IMR-90 (cell line): ENCODE results near the gene MAP1LC3C. TPM values are rescaled to one million over a fixed set of nuclear protein-coding genes. Genes with fewer than 3 reads are reported as not detected.
A peak's percentile ranks its signal among the peaks of the same experiment; 100 is the strongest.
"Not testable (repeated sequence)": the region's sequence is repeated elsewhere in the genome, so short reads cannot be mapped to it uniquely, and the experiment has no call there.

Experiments used
- ATAC-seq: fragments of 200-7000 bp; cut with Tn5 transposase; 2 replicates; pipeline ENCODE4 v1.9.1; 2020; ENCODE audit warnings: low read depth, mild to moderate bottlenecking, moderate library complexity
- BruUV-seq: library from RNA; stranded (reverse); fragments of 400-500 nt; replicated peaks from 2 replicates; lab custom pipeline; 2021; lab: Mats Ljungman, UMichigan
- CTCF ChIA-PET: fragments of 300-600 bp; formaldehyde crosslinking; extraction: SDS; loops from one replicate; lab custom pipeline; 2021; ENCODE audit warnings: antibody characterized with exemption; lab: Yijun Ruan, JAX
- POLR2A ChIA-PET: fragments of 300-600 bp; sonication (Branson Sonifier 250); formaldehyde crosslinking; loops from one replicate; lab custom pipeline; 2022; ENCODE audit warnings: antibody characterized with exemption; ENCODE audit not compliant: unreplicated experiment; lab: Charles Lee
- DNase-seq: peaks from one replicate; pipeline ENCODE4 v3.0.0; 2013
- H2AFZ ChIP-seq: replicated peaks from 2 replicates; pipeline ENCODE3; 2013; ENCODE audit warnings: low read length, mild to moderate bottlenecking; ENCODE audit not compliant: poor library complexity
- H2AK5ac ChIP-seq: 2 replicates; pipeline ENCODE4 v1.6.1; 2013; ENCODE audit warnings: low read depth, low read length, inconsistent platforms
- H2AK9ac ChIP-seq: replicated peaks from 2 replicates; pipeline ENCODE3; 2013; ENCODE audit warnings: mild to moderate bottlenecking, low read depth, low read length, moderate library complexity; ENCODE audit not compliant: poor library complexity
- H2BK120ac ChIP-seq: 2 replicates; pipeline ENCODE4 v1.6.1; 2013; ENCODE audit warnings: low read depth, low read length, inconsistent platforms
- H2BK15ac ChIP-seq: 3 replicates; pipeline ENCODE4 v1.6.1; 2013; ENCODE audit warnings: low read depth, low read length, inconsistent platforms
- H2BK20ac ChIP-seq: 2 replicates; pipeline ENCODE4 v1.6.1; 2013; ENCODE audit warnings: low read depth, mild to moderate bottlenecking, inconsistent platforms, low read length, moderate library complexity
- H2BK5ac ChIP-seq: 2 replicates; pipeline ENCODE4 v1.6.1; 2013; ENCODE audit warnings: mild to moderate bottlenecking, low read depth, low read length, inconsistent platforms; ENCODE audit not compliant: poor library complexity, severe bottlenecking
- H3K14ac ChIP-seq: replicated peaks from 2 replicates; pipeline ENCODE4 v1.6.1; 2013; ENCODE audit warnings: low read depth, low read length, inconsistent platforms
- H3K18ac ChIP-seq: 2 replicates; pipeline ENCODE4 v1.6.1; 2013; ENCODE audit warnings: low read depth, low read length, control low read depth
- H3K23ac ChIP-seq: 2 replicates; pipeline ENCODE4 v1.6.1; 2013; ENCODE audit warnings: low read depth, low read length, inconsistent platforms
- H3K27ac ChIP-seq: 2 replicates; pipeline ENCODE4 v1.5.1; 2013; ENCODE audit warnings: mild to moderate bottlenecking, control low read depth, low read length; ENCODE audit not compliant: insufficient read depth
- H3K27me3 ChIP-seq: 2 replicates; pipeline ENCODE4 v1.6.1; 2013; ENCODE audit warnings: low read length; ENCODE audit not compliant: control insufficient read depth, insufficient read depth
- H3K36me3 ChIP-seq: 2 replicates; pipeline ENCODE4 v1.6.1; 2013; ENCODE audit warnings: low read length, mixed read lengths; ENCODE audit not compliant: control insufficient read depth, insufficient read depth
- H3K4ac ChIP-seq: 2 replicates; pipeline ENCODE4 v1.6.1; 2013; ENCODE audit warnings: low read depth, low read length, inconsistent platforms
- H3K4me1 ChIP-seq: 2 replicates; pipeline ENCODE4 v1.6.1; 2013; ENCODE audit warnings: low read length, mixed read lengths; ENCODE audit not compliant: control insufficient read depth, insufficient read depth
- H3K4me2 ChIP-seq: 2 replicates; pipeline ENCODE4 v1.6.1; 2013; ENCODE audit warnings: low read depth, mild to moderate bottlenecking, control low read depth, low read length, moderate library complexity
- H3K4me3 ChIP-seq: 2 replicates; pipeline ENCODE4 v1.5.1; 2013; ENCODE audit warnings: low read depth, mild to moderate bottlenecking, control low read depth, low read length, moderate library complexity; ENCODE audit not compliant: insufficient read depth
- H3K56ac ChIP-seq: 2 replicates; pipeline ENCODE4 v1.6.1; 2013; ENCODE audit warnings: low read length, inconsistent platforms; ENCODE audit not compliant: insufficient read depth; ENCODE audit errors: extremely low read depth
- H3K79me1 ChIP-seq, 2 experiments: 2 replicates each; pipeline ENCODE4 v1.6.1; 2013; ENCODE audit warnings: low read length in 2 of 2, inconsistent platforms in 1 of 2, low read depth in 1 of 2
- H3K9ac ChIP-seq: 2 replicates; pipeline ENCODE4 v1.6.1; 2013; ENCODE audit warnings: low read depth, low read length, control low read depth
- H3K9me1 ChIP-seq: 2 replicates; pipeline ENCODE4 v1.6.1; 2013; ENCODE audit warnings: low read length, inconsistent platforms; ENCODE audit not compliant: insufficient read depth
- H3K9me3 ChIP-seq: 2 replicates; pipeline ENCODE4 v1.6.1; 2013; ENCODE audit warnings: low read length; ENCODE audit not compliant: control insufficient read depth, insufficient read depth
- H4K20me1 ChIP-seq: 2 replicates; pipeline ENCODE4 v1.6.1; 2013; ENCODE audit warnings: low read length, inconsistent platforms; ENCODE audit not compliant: insufficient read depth
- H4K5ac ChIP-seq: 2 replicates; pipeline ENCODE4 v1.6.1; 2013; ENCODE audit warnings: mild to moderate bottlenecking, low read depth, low read length, control low read depth
- H4K8ac ChIP-seq, 2 experiments: 2 replicates each; pipeline ENCODE4 v1.6.1; 2013; ENCODE audit warnings: low read depth in 2 of 2, low read length in 2 of 2, control low read depth in 1 of 2, inconsistent platforms in 1 of 2
- H4K91ac ChIP-seq: 2 replicates; pipeline ENCODE4 v1.6.1; 2013; ENCODE audit warnings: low read depth, low read length, inconsistent platforms; ENCODE audit not compliant: insufficient read depth
- CEBPB ChIP-seq: IDR thresholded peaks from 2 replicates; pipeline ENCODE4 v1.6.1; 2012; ENCODE audit warnings: low read depth, low read length, improper control_type of control experiment
- MAFK ChIP-seq: IDR thresholded peaks from 2 replicates; pipeline ENCODE4 v1.6.1; 2012; ENCODE audit warnings: low read depth, low read length, improper control_type of control experiment
- MXI1 ChIP-seq: IDR thresholded peaks from 2 replicates; pipeline ENCODE4 v1.6.1; 2012; ENCODE audit warnings: low read depth, mild to moderate bottlenecking, low read length, moderate library complexity, borderline replicate concordance
- WGBS, 2 experiments: methylation state at CpG; one replicate each; pipeline versions ENCODE4 v1.1.5 to v1.1.7; 2013; ENCODE audit warnings: missing lambda C conversion rate in 2 of 2; ENCODE audit not compliant: insufficient read length in 1 of 2; ENCODE audit errors: extremely low coverage in 2 of 2; 5-methylcytosine and 5-hydroxymethylcytosine counted together
- dilution Hi-C: fragments of 300-500 bp; cut with HindIII; formaldehyde crosslinking; loops from one replicate; pipeline ENCODE4 v1.14.3; 2018; ENCODE audit warnings: low sequenced_read_pairs; ENCODE audit not compliant: unreplicated experiment
- in situ Hi-C: fragments of 300-500 bp; cut with MboI; formaldehyde crosslinking; loops from 3 replicates; pipeline ENCODE4 v1.14.3; 2019; ENCODE audit warnings: low sequenced_read_pairs, inconsistent platforms, mixed read lengths
- intact Hi-C: fragments of 100-400 bp; cut with micrococcal nuclease; formaldehyde crosslinking; loops from 2 replicates; pipeline ENCODE4 v1.10.0; 2022
- polyA plus RNA-seq, 3 experiments: library from polyadenylated mRNA; depleted of rRNA; stranded (reverse); fragments of >200 nt; gene quantifications; 2 replicates each; pipeline ENCODE4 v1.2.3, GENCODE V29; 2012; ENCODE audit warnings: low replicate concordance in 1 of 3
- total RNA-seq: library from RNA; depleted of rRNA; stranded (reverse); fragments of >200 nt; gene quantifications from 2 replicates; pipeline ENCODE4 v1.2.3, GENCODE V29; 2012
- TF ChIP-seq, protein P1 (sequence below): fragments of 150-350 bp; IDR thresholded peaks from 2 replicates; pipeline ENCODE4 v1.6.1; 2017; ENCODE audit warnings: mild to moderate bottlenecking, antibody characterized with exemption, low read length, low read depth

The MAP1LC3C gene
- total and polyA plus RNA-seq, 2 of the 4 experiments (the other 2 are of a cell fraction), result under 0.01 TPM; not detected in 1

GRCh38 chr1:241990040-241990439 is 8.9 kb downstream of the MAP1LC3C start:
- Histone ChIP-seq H3K23ac (no peak overlapping the region), H3K4me2 (no peak overlapping the region), H3K4me1 (no peaks in the 10 kb centered on the region), H2AK9ac (no peak overlapping the region), H3K9me1 (no peaks in the 10 kb centered on the region), H3K4ac (no peak overlapping the region), H2BK15ac (no peak overlapping the region), H3K9me3 (no peaks in the 10 kb centered on the region; the same call in 1 of the 2 replicates), H3K27me3 (no peaks in the 10 kb centered on the region), H2BK5ac (no peak overlapping the region), H3K56ac (no peak overlapping the region), H3K36me3 (no peaks in the 10 kb centered on the region), H4K20me1 (no peaks in the 10 kb centered on the region), H2BK120ac (no peak overlapping the region), H3K4me3 (no peak overlapping the region), H4K91ac (no peak overlapping the region), H3K14ac (no peak overlapping the region), H3K18ac (no peak overlapping the region), H3K27ac (no peak overlapping the region), H3K9ac (no peak overlapping the region), H4K8ac (no peak overlapping the region), H3K79me1 (no peaks in the 10 kb centered on the region), H2BK20ac (no peak overlapping the region), H4K5ac (no peak overlapping the region), H2AK5ac (no peak overlapping the region), H2AFZ (no peak overlapping the region)
- peak; percentile 66 for ATAC-seq
- CTCF ChIA-PET, result interaction anchor here (0.6 kb wide), 1 partner anchor 294 kb away, joined by 4 read pairs; no protein-coding TSS in a partner anchor
- dilution Hi-C loops, result no loop called here
- in situ Hi-C loops, result loop anchor here (25.0 kb wide), 1 partner anchor 453 kb away; the partner anchor contains the start of gene KMO
- 25% methylated on average over 3 of the region's 10 CpGs; no CpG with 5 or more reads in 1 of the 2 experiments for whole genome bisulfite sequencing, 2 experiments
- peak; percentile 82 for DNase-seq
- intact Hi-C loops, result no loop called here
- no TSS peak for BruUV-seq
- POLR2A ChIA-PET, result interaction anchor here (0.6 kb wide), 1 partner anchor 9 kb away, joined by 5 read pairs; the partner anchor contains the start of gene MAP1LC3C
- TF ChIP-seq MXI1 (no peak), CEBPB (no peak), MAFK (no peak)
- TF ChIP-seq, protein P1, sequence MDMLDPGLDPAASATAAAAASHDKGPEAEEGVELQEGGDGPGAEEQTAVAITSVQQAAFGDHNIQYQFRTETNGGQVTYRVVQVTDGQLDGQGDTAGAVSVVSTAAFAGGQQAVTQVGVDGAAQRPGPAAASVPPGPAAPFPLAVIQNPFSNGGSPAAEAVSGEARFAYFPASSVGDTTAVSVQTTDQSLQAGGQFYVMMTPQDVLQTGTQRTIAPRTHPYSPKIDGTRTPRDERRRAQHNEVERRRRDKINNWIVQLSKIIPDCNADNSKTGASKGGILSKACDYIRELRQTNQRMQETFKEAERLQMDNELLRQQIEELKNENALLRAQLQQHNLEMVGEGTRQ, result peak; percentile 63

GRCh38 chr1:241988389-241988930 is 10.4 kb downstream of the MAP1LC3C start:
- CTCF ChIA-PET, result not testable (repeated sequence)

More at GRCh38 chr1:241988389-241988930, 10.4 kb downstream of the MAP1LC3C start:
- dilution Hi-C loops, H4K8ac ChIP-seq, H2BK5ac ChIP-seq, intact Hi-C loops, H3K27me3 ChIP-seq, ATAC-seq, H2BK15ac ChIP-seq, H4K20me1 ChIP-seq, H2AK5ac ChIP-seq, H2BK20ac ChIP-seq, H3K4me3 ChIP-seq, H3K27ac ChIP-seq, H3K4me1 ChIP-seq, H3K14ac ChIP-seq, H3K4ac ChIP-seq, H3K4me2 ChIP-seq, H3K79me1 ChIP-seq, H3K56ac ChIP-seq, H3K23ac ChIP-seq, H3K9ac ChIP-seq, H4K5ac ChIP-seq, H3K9me1 ChIP-seq, H3K9me3 ChIP-seq, H2AK9ac ChIP-seq, H3K36me3 ChIP-seq, H3K18ac ChIP-seq, H2AFZ ChIP-seq, POLR2A ChIA-PET, H4K91ac ChIP-seq, H2BK120ac ChIP-seq, BruUV-seq, DNase-seq: not testable (repeated sequence)
- no CpG with 5 or more reads among the region's 10 CpGs for WGBS, 2 experiments
- in situ Hi-C loops, result loop anchor here (25.0 kb wide), 1 partner anchor 451 kb away; the partner anchor contains the start of gene KMO
